Nephron progenitor cell (in vitro differentiated cells): ENCODE measurements around the gene AKR1D1.

ENCODE experiments used
- DNase-seq: peaks from one replicate; pipeline ENCODE4 v3.0.0; 2021
- H3K27ac Mint-ChIP-seq: 2 replicates; pipeline ENCODE4 v1.8.0; 2021; ENCODE audit warnings: mild to moderate bottlenecking, moderate library complexity, mixed read lengths
- H3K27me3 Mint-ChIP-seq: 2 replicates; pipeline ENCODE4 v1.8.0; 2021; ENCODE audit warnings: mild to moderate bottlenecking, low read depth, mixed read lengths; ENCODE audit not compliant: poor library complexity
- H3K36me3 Mint-ChIP-seq: 2 replicates; pipeline ENCODE4 v1.8.0; 2021; ENCODE audit warnings: low read depth, mixed read lengths
- H3K4me1 Mint-ChIP-seq: 2 replicates; pipeline ENCODE4 v1.8.0; 2021; ENCODE audit warnings: mixed read lengths
- H3K4me3 Mint-ChIP-seq: 2 replicates; pipeline ENCODE4 v1.8.0; 2021; ENCODE audit warnings: mild to moderate bottlenecking, moderate library complexity, mixed read lengths
- H3K9me3 Mint-ChIP-seq: 2 replicates; pipeline ENCODE4 v1.8.0; 2021; ENCODE audit warnings: mild to moderate bottlenecking, moderate library complexity, mixed read lengths
- TF ChIP-seq, protein P1 (sequence below): fragments of 200-600 bp; sonication (generic); IDR thresholded peaks from 2 replicates; pipeline ENCODE4 v1.5.0; 2021; ENCODE audit warnings: antibody characterized with exemption

Gene AKR1D1

DNA sequence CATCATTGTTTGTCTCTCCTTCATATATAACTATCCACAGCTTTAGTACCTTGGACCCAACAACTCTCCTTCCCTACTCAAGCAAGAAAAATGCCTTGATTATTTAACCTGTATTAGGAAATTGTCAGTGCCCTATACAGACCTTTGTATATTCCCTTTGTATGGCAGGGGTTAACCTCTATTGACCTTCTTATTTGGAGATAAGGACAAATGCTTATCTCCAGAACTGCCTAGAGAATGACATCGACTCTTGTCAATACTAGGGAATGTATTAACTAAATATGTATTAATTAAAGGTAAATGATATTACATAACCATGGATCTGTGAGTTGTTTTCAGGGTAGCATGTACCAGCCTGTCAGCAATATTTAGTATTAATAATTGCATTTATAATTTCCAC, 10.4 kb upstream of the AKR1D1 start:
- H3K4me3 Mint-ChIP-seq: no peak overlapping the region
- no peaks in the 10 kb centered on the region for H3K36me3 Mint-ChIP-seq
- H3K27ac Mint-ChIP-seq: no peak overlapping the region
- TF ChIP-seq, protein P1, sequence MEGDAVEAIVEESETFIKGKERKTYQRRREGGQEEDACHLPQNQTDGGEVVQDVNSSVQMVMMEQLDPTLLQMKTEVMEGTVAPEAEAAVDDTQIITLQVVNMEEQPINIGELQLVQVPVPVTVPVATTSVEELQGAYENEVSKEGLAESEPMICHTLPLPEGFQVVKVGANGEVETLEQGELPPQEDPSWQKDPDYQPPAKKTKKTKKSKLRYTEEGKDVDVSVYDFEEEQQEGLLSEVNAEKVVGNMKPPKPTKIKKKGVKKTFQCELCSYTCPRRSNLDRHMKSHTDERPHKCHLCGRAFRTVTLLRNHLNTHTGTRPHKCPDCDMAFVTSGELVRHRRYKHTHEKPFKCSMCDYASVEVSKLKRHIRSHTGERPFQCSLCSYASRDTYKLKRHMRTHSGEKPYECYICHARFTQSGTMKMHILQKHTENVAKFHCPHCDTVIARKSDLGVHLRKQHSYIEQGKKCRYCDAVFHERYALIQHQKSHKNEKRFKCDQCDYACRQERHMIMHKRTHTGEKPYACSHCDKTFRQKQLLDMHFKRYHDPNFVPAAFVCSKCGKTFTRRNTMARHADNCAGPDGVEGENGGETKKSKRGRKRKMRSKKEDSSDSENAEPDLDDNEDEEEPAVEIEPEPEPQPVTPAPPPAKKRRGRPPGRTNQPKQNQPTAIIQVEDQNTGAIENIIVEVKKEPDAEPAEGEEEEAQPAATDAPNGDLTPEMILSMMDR: no peak
- H3K9me3 Mint-ChIP-seq: no peaks in the 10 kb centered on the region
- peaks cover 3% of the 10 kb centered on the region for H3K27me3 Mint-ChIP-seq
- peaks cover 8% of the 10 kb centered on the region for H3K4me1 Mint-ChIP-seq
- no peak for DNase-seq

DNA sequence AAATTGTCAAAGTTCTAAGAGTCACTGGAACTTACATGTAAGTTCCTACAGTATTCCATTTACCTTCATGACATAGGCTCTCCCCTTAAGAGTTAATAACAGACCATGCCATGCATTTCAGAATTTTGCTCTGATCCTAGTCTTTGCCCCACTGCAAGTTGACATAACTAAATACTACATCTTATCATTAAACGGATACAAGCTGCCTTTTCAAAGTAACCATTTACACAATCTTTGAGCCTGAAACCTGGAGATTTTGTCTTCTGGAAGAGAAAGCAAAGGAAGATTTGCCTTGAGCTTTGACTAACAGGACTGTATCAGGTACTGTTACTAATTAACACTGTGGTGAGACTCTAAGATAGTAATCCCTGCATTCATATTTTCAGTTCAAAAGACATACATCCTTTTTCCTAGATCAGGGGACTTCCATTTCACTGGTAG, 9.3 kb upstream of the AKR1D1 start:
- H3K27ac Mint-ChIP-seq: no peak overlapping the region
- peaks cover 8% of the 10 kb centered on the region for H3K4me1 Mint-ChIP-seq
- no peak overlapping the region for H3K4me3 Mint-ChIP-seq

DNA sequence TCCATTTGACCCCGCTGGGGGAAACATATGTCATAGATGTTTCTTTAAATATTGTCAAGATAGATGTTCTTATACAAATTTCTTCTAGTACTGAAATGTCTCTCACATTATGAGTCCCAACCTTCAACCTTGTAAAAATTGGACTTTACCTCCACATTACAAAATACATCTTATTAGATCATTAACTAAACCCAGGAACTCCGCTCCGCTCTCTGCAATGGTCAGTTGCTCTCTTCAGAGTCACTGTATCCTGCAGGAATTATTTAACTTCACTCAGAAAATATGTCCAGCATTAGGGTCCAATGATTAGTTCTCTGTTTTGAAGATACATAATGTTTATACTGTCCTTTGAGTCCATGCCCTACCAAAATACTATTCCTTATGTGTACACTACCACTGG, 8.5 kb upstream of the AKR1D1 start:
- H3K9me3 Mint-ChIP-seq: peaks cover 4% of the 10 kb centered on the region
- no peaks in the 10 kb centered on the region for H3K27me3 Mint-ChIP-seq
- H3K27ac Mint-ChIP-seq: no peak overlapping the region
- H3K36me3 Mint-ChIP-seq: no peaks in the 10 kb centered on the region
- H3K4me1 Mint-ChIP-seq: peaks cover 8% of the 10 kb centered on the region
- TF ChIP-seq, protein P1: no peak
- no peak for DNase-seq
- no peak overlapping the region for H3K4me3 Mint-ChIP-seq

More for the DNA sequence above, 9.3 kb upstream of the AKR1D1 start:
- TF ChIP-seq, protein P1: no peak
- H3K27me3 Mint-ChIP-seq: no peaks in the 10 kb centered on the region
- H3K9me3 Mint-ChIP-seq: no peaks in the 10 kb centered on the region
- no peak for DNase-seq
- H3K36me3 Mint-ChIP-seq: no peaks in the 10 kb centered on the region

DNA sequence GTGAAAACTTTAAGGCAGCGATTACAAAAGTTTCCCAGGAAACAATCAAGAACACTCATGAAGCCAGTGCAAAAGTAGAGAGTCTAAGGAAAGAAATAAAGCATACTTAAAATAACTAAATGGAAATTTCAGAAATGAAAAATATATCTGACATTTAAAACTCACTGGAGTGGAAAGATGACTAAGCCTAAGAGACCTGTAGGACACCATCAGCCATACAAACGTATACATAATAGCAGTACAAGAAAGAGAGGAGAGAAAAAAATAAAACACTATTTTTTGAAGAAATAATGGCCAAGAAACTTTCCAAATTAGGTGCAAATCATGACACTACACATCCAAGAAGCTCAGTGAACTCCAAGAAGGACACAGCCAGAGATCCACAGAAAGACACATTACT, 5.4 kb upstream of the AKR1D1 start:
- H3K4me3 Mint-ChIP-seq: no peak overlapping the region
- TF ChIP-seq, protein P1: no peak

DNA sequence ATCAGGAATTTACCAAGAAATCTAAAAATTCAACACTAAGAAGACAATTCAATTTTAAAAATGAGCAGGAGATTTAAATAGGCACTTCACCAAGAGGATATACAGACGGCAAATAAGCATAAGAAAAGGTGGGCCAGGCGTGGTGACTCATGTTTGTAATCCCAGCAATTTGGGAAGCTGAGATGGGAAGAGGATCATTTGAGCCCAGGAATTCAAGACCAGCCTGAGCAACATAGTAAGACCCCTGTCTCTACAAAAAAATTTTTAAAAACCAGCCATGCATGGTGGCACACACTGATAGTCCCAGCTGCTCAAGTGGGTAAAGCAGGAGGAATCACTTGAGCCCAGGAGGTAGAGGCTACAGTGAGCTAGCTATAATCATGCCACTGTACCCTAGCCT, 3.5 kb upstream of the AKR1D1 start:
- DNase-seq: no peak
- H3K36me3 Mint-ChIP-seq: peaks cover 4% of the 10 kb centered on the region
- TF ChIP-seq, protein P1: no peak
- no peak overlapping the region for H3K27ac Mint-ChIP-seq
- no peaks in the 10 kb centered on the region for H3K27me3 Mint-ChIP-seq
- no peak overlapping the region for H3K4me3 Mint-ChIP-seq
- H3K9me3 Mint-ChIP-seq: peaks cover 43% of the 10 kb centered on the region
- H3K4me1 Mint-ChIP-seq: no peaks in the 10 kb centered on the region

More for the DNA sequence above, 5.4 kb upstream of the AKR1D1 start:
- Mint-ChIP-seq H3K36me3 (peaks cover 4% of the 10 kb centered on the region), H3K27me3 (no peaks in the 10 kb centered on the region), H3K27ac (no peak overlapping the region), H3K4me1 (no peaks in the 10 kb centered on the region), H3K9me3 (peaks cover 29% of the 10 kb centered on the region)
- no peak for DNase-seq

DNA sequence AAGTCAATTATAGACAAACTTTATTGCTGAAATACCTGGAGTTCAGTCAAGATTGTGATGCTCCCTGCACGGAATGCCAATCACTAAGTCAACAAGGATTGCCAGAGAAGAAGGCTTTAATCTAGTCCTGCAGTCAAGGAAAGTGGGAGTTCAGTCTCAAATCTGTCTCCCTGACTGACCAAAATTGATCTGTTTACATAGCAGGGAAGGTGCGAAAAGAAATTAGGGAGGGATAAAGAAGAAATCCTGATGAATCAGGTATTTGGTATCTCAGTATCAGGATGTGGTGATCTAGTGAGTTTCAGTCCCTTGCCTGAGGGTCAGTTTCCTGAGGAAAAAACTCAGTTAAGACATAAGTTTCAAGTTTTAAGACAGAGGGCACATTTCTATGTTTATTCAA, 2.1 kb upstream of the AKR1D1 start:
- no peak for DNase-seq
- Mint-ChIP-seq H3K4me3 (no peak overlapping the region), H3K36me3 (peaks cover 4% of the 10 kb centered on the region), H3K4me1 (no peaks in the 10 kb centered on the region), H3K9me3 (peaks cover 43% of the 10 kb centered on the region), H3K27ac (no peak overlapping the region), H3K27me3 (no peaks in the 10 kb centered on the region)
- TF ChIP-seq, protein P1: no peak
